Neural progenitor cell (in vitro differentiated cells): Measurements from ENCODE around the gene N4BP3. TPM values are rescaled to one million over a fixed set of nuclear protein-coding genes. Genes with fewer than 3 reads are reported as not detected.
"Not testable (repeated sequence)": the region's sequence is repeated elsewhere in the genome, so short reads cannot be mapped to it uniquely, and the experiment has no call there.

Experiments used
- DNase-seq: peaks from one replicate; pipeline ENCODE4 v3.0.0-alpha.2; 2016; ENCODE audit warnings: low spot score
- H2AFZ ChIP-seq: fragments of 200-600 bp; sonication (generic); replicated peaks from 2 replicates; pipeline ENCODE4 v1.6.1; 2016; ENCODE audit warnings: antibody characterized with exemption
- H3F3A ChIP-seq: fragments of 200-600 bp; sonication (generic); 2 replicates; pipeline ENCODE4 v1.6.1; 2016; ENCODE audit warnings: antibody characterized with exemption, low read depth
- H3K27ac ChIP-seq: fragments of 200-600 bp; sonication (generic); 2 replicates; pipeline ENCODE4 v1.5.1; 2016; ENCODE audit warnings: mild to moderate bottlenecking
- H3K27me3 ChIP-seq: fragments of 200-600 bp; sonication (generic); 2 replicates; pipeline ENCODE4 v1.6.1; 2016; ENCODE audit warnings: mild to moderate bottlenecking, moderate library complexity
- H3K36me3 ChIP-seq: fragments of 200-600 bp; sonication (generic); 2 replicates; pipeline ENCODE4 v1.5.1; 2016
- H3K4me1 ChIP-seq: fragments of 200-600 bp; sonication (generic); 2 replicates; pipeline ENCODE4 v1.6.1; 2016; ENCODE audit warnings: mixed run types
- H3K4me2 ChIP-seq: fragments of 200-600 bp; sonication (generic); 2 replicates; pipeline ENCODE4 v1.6.1; 2016
- H3K4me3 ChIP-seq: fragments of 200-600 bp; sonication (generic); 2 replicates; pipeline ENCODE4 v1.5.1; 2016
- H3K79me2 ChIP-seq: fragments of 200-600 bp; sonication (generic); 2 replicates; pipeline ENCODE4 v1.6.1; 2016; ENCODE audit warnings: low read depth
- H3K9ac ChIP-seq: fragments of 200-600 bp; sonication (generic); 2 replicates; pipeline ENCODE4 v1.6.1; 2016
- H3K9me3 ChIP-seq: fragments of 200-600 bp; sonication (generic); 2 replicates; pipeline ENCODE4 v1.5.1; 2016; ENCODE audit warnings: low read depth
- H4K20me1 ChIP-seq: fragments of 200-600 bp; sonication (generic); 2 replicates; pipeline ENCODE4 v1.6.1; 2016; ENCODE audit warnings: low read depth
- H3K27ac Mint-ChIP-seq: 3 replicates; pipeline ENCODE4 v1.8.0; 2021; ENCODE audit warnings: mixed read lengths
- H3K27me3 Mint-ChIP-seq: 2 replicates; pipeline ENCODE4 v1.8.0; 2022; ENCODE audit warnings: low read depth, mild to moderate bottlenecking, inconsistent platforms, moderate library complexity, mixed read lengths; ENCODE audit not compliant: insufficient read depth
- H3K36me3 Mint-ChIP-seq: 3 replicates; pipeline ENCODE4 v1.8.0; 2021; ENCODE audit warnings: mixed read lengths
- H3K4me1 Mint-ChIP-seq: 3 replicates; pipeline ENCODE4 v1.8.0; 2021; ENCODE audit warnings: mixed read lengths
- H3K4me3 Mint-ChIP-seq: 3 replicates; pipeline ENCODE4 v1.8.0; 2021; ENCODE audit warnings: mild to moderate bottlenecking, moderate library complexity, mixed read lengths
- H3K9me3 Mint-ChIP-seq: 3 replicates; pipeline ENCODE4 v1.8.0; 2020; ENCODE audit warnings: mixed read lengths
- EZH2 ChIP-seq: fragments of 200-600 bp; sonication (generic); IDR thresholded peaks from 2 replicates; pipeline ENCODE4 v1.6.1; 2017; ENCODE audit warnings: antibody characterized with exemption, mild to moderate bottlenecking, moderate library complexity
- EZH2phosphoT487 ChIP-seq: fragments of 200-600 bp; sonication (generic); IDR thresholded peaks from 2 replicates; pipeline ENCODE4 v1.6.1; 2017; ENCODE audit warnings: antibody characterized with exemption
- total RNA-seq: library from RNA; depleted of rRNA; stranded (reverse); fragments of >200 nt; gene quantifications from 2 replicates; pipeline ENCODE4 v1.2.3, GENCODE V29; 2015; ENCODE audit warnings: low replicate concordance
- TF ChIP-seq, protein P1 (sequence below): fragments of 200-600 bp; sonication (generic); IDR thresholded peaks from 2 replicates; pipeline ENCODE4 v1.5.1; 2017; ENCODE audit warnings: antibody characterized with exemption, mild to moderate bottlenecking

The N4BP3 gene
- total RNA-seq, 1 donor from 2014 or later: 4.1 TPM

DNA sequence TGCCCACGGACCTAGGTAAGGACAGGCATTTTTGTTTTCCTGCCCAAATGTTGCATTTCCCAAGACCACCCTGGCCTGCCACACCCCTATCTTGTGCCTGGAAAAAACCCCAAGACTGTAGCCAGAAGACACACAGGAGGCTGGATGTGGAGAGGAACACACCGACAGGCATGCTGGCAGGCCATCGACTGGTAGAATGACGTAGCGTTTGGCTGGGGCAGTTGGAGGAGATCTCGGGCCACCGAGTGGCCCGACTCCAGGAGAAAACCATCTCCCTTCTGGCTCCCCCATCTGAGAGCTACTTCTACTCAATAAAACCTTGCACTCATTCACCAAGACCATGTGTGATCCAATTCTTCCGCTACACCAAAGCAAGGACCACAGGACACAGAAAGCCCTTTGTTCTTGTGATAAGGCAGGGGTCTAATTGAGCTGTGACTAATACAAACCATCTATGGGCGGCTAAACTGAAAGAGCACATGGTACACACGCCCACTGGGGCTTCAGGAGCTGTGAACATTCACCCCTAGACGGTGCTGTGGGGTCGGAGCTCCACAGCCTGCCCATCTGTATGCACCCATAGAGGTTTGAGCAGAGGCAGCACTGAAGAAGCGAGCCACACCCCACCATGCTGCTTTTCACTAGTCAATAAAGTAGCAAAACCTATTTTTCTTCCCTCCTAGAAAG is 38.9 kb upstream of the N4BP3 start:
- Histone ChIP-seq H3K27me3 (peaks cover 12% of the 10 kb centered on the region), H3F3A (no peaks in the 10 kb centered on the region), H4K20me1 (no peaks in the 10 kb centered on the region), H3K4me2 (no peak overlapping the region), H3K4me3 (no peak overlapping the region), H3K27ac (no peak overlapping the region), H2AFZ (no peak overlapping the region), H3K9ac (no peak overlapping the region), H3K4me1 (no peaks in the 10 kb centered on the region), H3K79me2 (no peaks in the 10 kb centered on the region), H3K36me3 (no peaks in the 10 kb centered on the region), H3K9me3 (no peaks in the 10 kb centered on the region)
- peaks cover 11% of the 10 kb centered on the region for H3K27me3 Mint-ChIP-seq
- no peak overlapping the region for H3K27ac Mint-ChIP-seq
- TF ChIP-seq, protein P1, sequence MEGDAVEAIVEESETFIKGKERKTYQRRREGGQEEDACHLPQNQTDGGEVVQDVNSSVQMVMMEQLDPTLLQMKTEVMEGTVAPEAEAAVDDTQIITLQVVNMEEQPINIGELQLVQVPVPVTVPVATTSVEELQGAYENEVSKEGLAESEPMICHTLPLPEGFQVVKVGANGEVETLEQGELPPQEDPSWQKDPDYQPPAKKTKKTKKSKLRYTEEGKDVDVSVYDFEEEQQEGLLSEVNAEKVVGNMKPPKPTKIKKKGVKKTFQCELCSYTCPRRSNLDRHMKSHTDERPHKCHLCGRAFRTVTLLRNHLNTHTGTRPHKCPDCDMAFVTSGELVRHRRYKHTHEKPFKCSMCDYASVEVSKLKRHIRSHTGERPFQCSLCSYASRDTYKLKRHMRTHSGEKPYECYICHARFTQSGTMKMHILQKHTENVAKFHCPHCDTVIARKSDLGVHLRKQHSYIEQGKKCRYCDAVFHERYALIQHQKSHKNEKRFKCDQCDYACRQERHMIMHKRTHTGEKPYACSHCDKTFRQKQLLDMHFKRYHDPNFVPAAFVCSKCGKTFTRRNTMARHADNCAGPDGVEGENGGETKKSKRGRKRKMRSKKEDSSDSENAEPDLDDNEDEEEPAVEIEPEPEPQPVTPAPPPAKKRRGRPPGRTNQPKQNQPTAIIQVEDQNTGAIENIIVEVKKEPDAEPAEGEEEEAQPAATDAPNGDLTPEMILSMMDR: no peak
- TF ChIP-seq EZH2 (no peak), EZH2phosphoT487 (no peak)
- no peaks in the 10 kb centered on the region for H3K9me3 Mint-ChIP-seq
- peak; percentile 30 for DNase-seq
- peaks cover 19% of the 10 kb centered on the region for H3K4me1 Mint-ChIP-seq
- no peaks in the 10 kb centered on the region for H3K36me3 Mint-ChIP-seq
- no peak overlapping the region for H3K4me3 Mint-ChIP-seq

DNA sequence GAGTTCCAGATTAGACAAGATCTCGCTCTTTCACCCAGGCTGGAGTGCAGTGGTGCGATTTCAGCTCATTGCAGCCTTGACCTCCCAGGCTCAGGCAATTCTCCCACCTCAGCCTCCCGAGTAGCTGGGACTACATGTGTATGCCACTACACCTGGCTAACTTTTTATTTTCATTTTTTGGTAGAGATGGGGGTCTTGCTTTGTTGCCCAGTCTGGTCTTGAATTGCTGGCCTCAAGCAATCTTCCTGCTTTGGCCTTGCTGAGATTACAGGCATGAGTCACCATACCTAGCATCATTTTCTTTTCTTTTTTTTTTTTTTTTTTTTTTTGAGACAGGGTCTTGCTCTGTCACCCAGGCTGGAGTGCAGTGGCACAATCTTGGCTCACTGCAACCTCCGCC is 36.4 kb upstream of the N4BP3 start:
- not testable (repeated sequence) for H3K27ac Mint-ChIP-seq, H3F3A ChIP-seq, H3K9me3 ChIP-seq, H3K36me3 Mint-ChIP-seq, H3K4me1 ChIP-seq, H3K4me3 ChIP-seq, H3K9ac ChIP-seq, H3K4me2 ChIP-seq, H3K4me3 Mint-ChIP-seq, H2AFZ ChIP-seq, H3K27ac ChIP-seq, H4K20me1 ChIP-seq, DNase-seq, H3K79me2 ChIP-seq, H3K9me3 Mint-ChIP-seq, H3K36me3 ChIP-seq
- peaks cover 12% of the 10 kb centered on the region for H3K27me3 ChIP-seq
- Mint-ChIP-seq H3K27me3 (peaks cover 17% of the 10 kb centered on the region), H3K4me1 (peaks cover 21% of the 10 kb centered on the region)

DNA sequence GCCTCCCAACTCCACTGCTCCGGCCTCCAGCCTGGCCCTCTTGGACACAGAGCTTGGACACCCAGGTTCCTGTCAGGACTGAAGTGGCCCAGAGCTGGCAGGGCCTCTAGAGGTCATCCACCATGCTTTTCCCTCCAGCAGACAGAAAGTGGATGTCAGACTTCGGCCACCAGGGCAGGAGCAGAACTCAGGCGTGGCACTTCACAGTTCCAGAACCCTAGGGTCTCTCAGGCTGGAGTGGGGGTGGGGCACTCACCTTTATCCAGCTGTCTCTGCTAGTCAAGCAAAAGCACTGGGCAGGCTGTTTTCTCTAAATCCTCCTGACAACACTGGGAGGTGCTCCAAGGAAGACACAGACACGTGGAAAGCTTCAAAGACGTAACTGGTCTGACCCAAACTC is 35.6 kb upstream of the N4BP3 start:
- Histone ChIP-seq H3K27me3 (peaks cover 12% of the 10 kb centered on the region), H3K9me3 (no peaks in the 10 kb centered on the region), H3F3A (no peaks in the 10 kb centered on the region), H2AFZ (no peak overlapping the region), H3K9ac (no peak overlapping the region), H3K4me1 (no peaks in the 10 kb centered on the region), H3K36me3 (no peaks in the 10 kb centered on the region), H4K20me1 (no peaks in the 10 kb centered on the region), H3K4me2 (no peak overlapping the region), H3K27ac (no peak overlapping the region), H3K79me2 (no peaks in the 10 kb centered on the region), H3K4me3 (no peak overlapping the region)
- TF ChIP-seq, protein P1: peak; percentile 7
- TF ChIP-seq EZH2 (no peak), EZH2phosphoT487 (no peak)
- peak; percentile 25 for DNase-seq
- H3K27me3 Mint-ChIP-seq: peaks cover 19% of the 10 kb centered on the region
- H3K27ac Mint-ChIP-seq: peak overlapping the region; percentile 69
- no peaks in the 10 kb centered on the region for H3K36me3 Mint-ChIP-seq
- peaks cover 23% of the 10 kb centered on the region for H3K4me1 Mint-ChIP-seq
- no peak overlapping the region for H3K4me3 Mint-ChIP-seq
- no peaks in the 10 kb centered on the region for H3K9me3 Mint-ChIP-seq

DNA sequence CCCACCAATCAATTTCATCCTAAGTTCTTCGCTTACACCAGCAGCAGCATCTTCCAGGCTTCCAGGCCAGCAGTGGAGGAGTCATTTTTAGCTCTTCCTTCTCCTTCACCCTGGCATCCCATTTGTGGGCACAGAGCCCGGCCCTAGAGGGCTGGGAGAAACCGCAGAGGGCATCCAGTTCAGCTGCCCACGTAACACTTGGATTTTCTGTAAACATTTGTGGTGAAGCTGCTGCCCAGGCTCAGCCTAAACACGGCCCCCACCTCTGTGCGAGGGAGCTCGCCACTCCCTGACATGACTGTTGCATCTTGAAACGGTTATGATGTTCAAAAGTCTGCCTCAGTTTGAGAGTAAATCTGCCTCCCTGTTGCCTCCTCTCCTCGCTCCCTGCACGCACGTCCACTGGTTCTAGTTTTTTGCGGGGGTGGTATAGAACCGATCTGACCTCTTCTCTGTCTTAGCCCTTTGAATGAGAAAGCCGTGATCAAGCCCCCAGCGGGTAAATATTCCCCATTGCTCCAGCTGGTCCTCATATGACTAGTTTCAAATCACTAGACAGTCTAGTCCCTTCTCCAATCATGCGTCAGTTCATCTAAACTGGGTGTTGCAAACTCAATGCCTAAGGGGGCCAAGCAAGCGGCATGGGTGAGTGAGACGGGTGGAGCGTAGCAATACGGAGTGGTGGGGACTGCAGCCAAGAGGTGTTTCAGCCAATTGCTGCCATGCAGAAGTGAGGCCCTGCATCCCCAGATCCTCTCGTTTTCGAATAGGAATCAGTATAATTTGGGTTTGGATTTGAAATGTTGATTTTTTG is 34.9 kb upstream of the N4BP3 start:
- H3K9me3 ChIP-seq: no peaks in the 10 kb centered on the region
- H3K27me3 ChIP-seq: peaks cover 12% of the 10 kb centered on the region
- H3K4me1 Mint-ChIP-seq: peaks cover 23% of the 10 kb centered on the region
- no peak overlapping the region for H3K4me2 ChIP-seq
- H3K36me3 ChIP-seq: no peaks in the 10 kb centered on the region
- no peaks in the 10 kb centered on the region for H3K9me3 Mint-ChIP-seq
- DNase-seq: no peak
- no peak overlapping the region for H3K9ac ChIP-seq
- no peaks in the 10 kb centered on the region for H3K79me2 ChIP-seq
- no peaks in the 10 kb centered on the region for H3K4me1 ChIP-seq
- H3K4me3 Mint-ChIP-seq: no peak overlapping the region
- H2AFZ ChIP-seq: no peak overlapping the region
- no peaks in the 10 kb centered on the region for H4K20me1 ChIP-seq
- no peak overlapping the region for H3K27ac ChIP-seq
- TF ChIP-seq EZH2phosphoT487 (no peak), EZH2 (no peak)
- TF ChIP-seq, protein P1: no peak
- H3K27ac Mint-ChIP-seq: peak overlapping the region; percentile 68
- no peaks in the 10 kb centered on the region for H3K36me3 Mint-ChIP-seq
- H3K27me3 Mint-ChIP-seq: peaks cover 19% of the 10 kb centered on the region
- no peaks in the 10 kb centered on the region for H3F3A ChIP-seq
- no peak overlapping the region for H3K4me3 ChIP-seq
